Limb (tissue), 2 donors: ENCODE data around the gene GPR78.

Experiments used
- DNase-seq, 2 donors: peaks; one replicate each; pipeline ENCODE4 v3.0.0-alpha.2; 2016; ENCODE audit errors: extremely low spot score in 2 of 2

GPR78 gene

GRCh38 chr4:8585721-8586212 lies 5.6 kb downstream of the GPR78 start:
- no peak for DNase-seq

GRCh38 chr4:8586246-8586645 lies 6.1 kb downstream of the GPR78 start:
- DNase-seq, result no peak

GRCh38 chr4:8586671-8587468 lies 6.7 kb downstream of the GPR78 start:
- DNase-seq, result no peak

- DNase-seq, result peak in 1 of 2 donors; percentile 8
Observed at GRCh38 chr4:8587469-8588195, 7.4 kb downstream of the GPR78 start.

GRCh38 chr4:8588196-8588470 lies 7.9 kb downstream of the GPR78 start:
- no peak for DNase-seq

GRCh38 chr4:8589336-8589735 lies 9.1 kb downstream of the GPR78 start:
- DNase-seq, result no peak

GRCh38 chr4:8589823-8590545 lies 9.8 kb downstream of the GPR78 start:
- DNase-seq, result no peak

GRCh38 chr4:8590546-8590880 lies 10.3 kb downstream of the GPR78 start:
- DNase-seq, result no peak

GRCh38 chr4:8591114-8591513 lies 10.9 kb downstream of the GPR78 start:
- DNase-seq, result no peak

GRCh38 chr4:8591626-8592365 lies 11.6 kb downstream of the GPR78 start:
- no peak for DNase-seq

- peak in 1 of 2 donors; percentile 60 for DNase-seq
Observed at GRCh38 chr4:8592366-8593263, 12.4 kb downstream of the GPR78 start, which contains the start of gene CPZ. Gene CPZ (plus strand): TSS chr4:8592765. CDS start chr4:8592834, 69 bp downstream.

GRCh38 chr4:8593264-8594096 lies 13.3 kb downstream of the GPR78 start:
- no peak for DNase-seq

- peak; percentile 66 to 72 for DNase-seq
Observed at GRCh38 chr4:8594097-8595038, 14.2 kb downstream of the GPR78 start.

- no peak for DNase-seq
Observed at GRCh38 chr4:8595237-8596087, 15.3 kb downstream of the GPR78 start.

GRCh38 chr4:8596891-8597290 lies 16.7 kb downstream of the GPR78 start:
- no peak for DNase-seq

- no peak for DNase-seq
Observed at GRCh38 chr4:8597319-8597718, 17.1 kb downstream of the GPR78 start.

GRCh38 chr4:8597791-8598190 lies 17.6 kb downstream of the GPR78 start:
- DNase-seq, result no peak
